Glutamatergic neuron (in vitro differentiated cells): ENCODE measurements around the gene AUTS2. TPM values are rescaled to one million over a fixed set of nuclear protein-coding genes. Genes with fewer than 3 reads are reported as not detected.

Experiments used
- DNase-seq: peaks from one replicate; pipeline ENCODE4 v3.0.0; 2022
- H3K27ac Mint-ChIP-seq: one replicate; pipeline ENCODE4 v1.8.0; 2020; ENCODE audit warnings: mild to moderate bottlenecking, mixed read lengths, inconsistent platforms; ENCODE audit not compliant: unreplicated experiment
- H3K27me3 Mint-ChIP-seq: one replicate; pipeline ENCODE4 v1.8.0; 2020; ENCODE audit warnings: mild to moderate bottlenecking, moderate library complexity, mixed read lengths, inconsistent platforms; ENCODE audit not compliant: unreplicated experiment
- H3K36me3 Mint-ChIP-seq: one replicate; pipeline ENCODE4 v1.8.0; 2020; ENCODE audit warnings: mild to moderate bottlenecking, mixed read lengths, inconsistent platforms; ENCODE audit not compliant: unreplicated experiment
- H3K4me1 Mint-ChIP-seq: one replicate; pipeline ENCODE4 v1.8.0; 2020; ENCODE audit warnings: mild to moderate bottlenecking, low read depth, mixed read lengths, inconsistent platforms; ENCODE audit not compliant: unreplicated experiment
- H3K4me3 Mint-ChIP-seq: one replicate; pipeline ENCODE4 v1.8.0; 2020; ENCODE audit warnings: mild to moderate bottlenecking, mixed read lengths, inconsistent platforms; ENCODE audit not compliant: unreplicated experiment
- H3K9me3 Mint-ChIP-seq: one replicate; pipeline ENCODE4 v1.8.0; 2020; ENCODE audit warnings: mild to moderate bottlenecking, moderate library complexity, mixed read lengths, inconsistent platforms; ENCODE audit not compliant: unreplicated experiment
- total RNA-seq: library from RNA; stranded (reverse); fragmentation: NEBNext Ultra II Directional; extraction: Animal tissue kit (Norgen Biotek cat#: 25700); gene quantifications from one replicate; pipeline ENCODE4 v1.2.1, GENCODE V29; 2021; ENCODE audit not compliant: unreplicated experiment
- TF ChIP-seq, protein P1 (sequence below): fragments of 200-600 bp; sonication (generic); IDR thresholded peaks from one replicate; pipeline ENCODE4 v1.5.0; 2021; ENCODE audit not compliant: partially characterized antibody, unreplicated experiment

Gene AUTS2
- total RNA-seq, 1 donor from 2014 or later = 300 TPM

DNA sequence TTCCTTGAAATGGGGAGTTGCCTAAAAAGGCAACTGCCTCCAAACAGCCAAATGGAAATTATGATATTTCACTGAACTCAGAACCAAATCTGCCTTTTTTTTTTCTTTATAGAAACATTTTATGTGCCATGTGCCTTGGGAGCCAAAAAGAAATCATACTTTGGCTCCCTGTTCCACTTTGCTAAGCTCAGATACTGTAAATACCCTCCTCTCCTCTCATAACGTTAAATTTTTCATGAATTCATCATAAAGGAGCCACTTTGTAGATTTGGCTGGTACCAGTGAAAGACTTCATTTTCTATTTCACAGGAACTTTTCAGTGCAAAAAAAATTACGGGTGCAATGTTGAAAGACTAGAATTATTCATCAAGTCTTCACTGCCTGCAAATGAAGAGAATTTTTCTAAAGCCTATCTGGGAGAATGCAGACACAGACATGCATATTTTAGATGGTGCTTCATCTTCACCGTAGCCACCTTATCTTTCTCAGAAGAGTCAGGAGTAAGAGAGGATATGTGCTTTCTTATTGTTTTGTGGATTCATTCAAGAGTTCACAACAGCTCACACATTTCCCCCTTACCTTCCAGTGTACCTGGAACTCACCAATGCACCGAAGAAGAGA is 791.4 kb downstream of the AUTS2 start:
- Mint-ChIP-seq H3K36me3 (no peaks in the 10 kb centered on the region), H3K27ac (no peak overlapping the region), H3K4me3 (no peak overlapping the region), H3K27me3 (peaks cover 2% of the 10 kb centered on the region), H3K4me1 (peaks cover 29% of the 10 kb centered on the region), H3K9me3 (peaks cover 2% of the 10 kb centered on the region)
- TF ChIP-seq, protein P1, sequence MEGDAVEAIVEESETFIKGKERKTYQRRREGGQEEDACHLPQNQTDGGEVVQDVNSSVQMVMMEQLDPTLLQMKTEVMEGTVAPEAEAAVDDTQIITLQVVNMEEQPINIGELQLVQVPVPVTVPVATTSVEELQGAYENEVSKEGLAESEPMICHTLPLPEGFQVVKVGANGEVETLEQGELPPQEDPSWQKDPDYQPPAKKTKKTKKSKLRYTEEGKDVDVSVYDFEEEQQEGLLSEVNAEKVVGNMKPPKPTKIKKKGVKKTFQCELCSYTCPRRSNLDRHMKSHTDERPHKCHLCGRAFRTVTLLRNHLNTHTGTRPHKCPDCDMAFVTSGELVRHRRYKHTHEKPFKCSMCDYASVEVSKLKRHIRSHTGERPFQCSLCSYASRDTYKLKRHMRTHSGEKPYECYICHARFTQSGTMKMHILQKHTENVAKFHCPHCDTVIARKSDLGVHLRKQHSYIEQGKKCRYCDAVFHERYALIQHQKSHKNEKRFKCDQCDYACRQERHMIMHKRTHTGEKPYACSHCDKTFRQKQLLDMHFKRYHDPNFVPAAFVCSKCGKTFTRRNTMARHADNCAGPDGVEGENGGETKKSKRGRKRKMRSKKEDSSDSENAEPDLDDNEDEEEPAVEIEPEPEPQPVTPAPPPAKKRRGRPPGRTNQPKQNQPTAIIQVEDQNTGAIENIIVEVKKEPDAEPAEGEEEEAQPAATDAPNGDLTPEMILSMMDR = no peak
- DNase-seq = no peak

DNA sequence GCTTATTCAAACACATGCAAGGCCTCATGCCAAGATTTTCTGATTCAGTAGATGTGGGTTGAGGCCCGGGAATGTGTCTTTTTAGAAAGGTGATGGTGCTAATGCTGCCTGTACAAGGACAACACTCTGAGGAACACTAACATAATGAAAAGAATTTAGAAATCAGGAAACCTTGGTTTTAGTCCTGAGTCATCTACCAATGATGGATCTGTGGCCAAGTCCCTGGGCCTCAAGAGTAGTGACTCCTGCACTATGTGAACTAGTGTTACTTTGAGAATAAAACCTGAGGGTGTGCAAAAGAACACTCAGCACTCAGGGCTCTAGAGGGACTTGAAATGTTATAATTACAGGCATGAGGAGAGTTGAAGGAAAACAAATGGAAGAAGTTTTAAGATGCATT is 792.0 kb downstream of the AUTS2 start:
- TF ChIP-seq, protein P1 = no peak
- H3K36me3 Mint-ChIP-seq = no peaks in the 10 kb centered on the region
- no peak for DNase-seq
- peaks cover 2% of the 10 kb centered on the region for H3K9me3 Mint-ChIP-seq
- H3K27me3 Mint-ChIP-seq = peaks cover 2% of the 10 kb centered on the region
- peaks cover 29% of the 10 kb centered on the region for H3K4me1 Mint-ChIP-seq
- H3K27ac Mint-ChIP-seq = no peak overlapping the region
- no peak overlapping the region for H3K4me3 Mint-ChIP-seq

GRCh38 chr7:70392256-70392876 is 794.1 kb downstream of the AUTS2 start:
- Mint-ChIP-seq H3K4me1 (peaks cover 26% of the 10 kb centered on the region), H3K27ac (no peak overlapping the region), H3K4me3 (no peak overlapping the region), H3K27me3 (no peaks in the 10 kb centered on the region), H3K9me3 (peaks cover 2% of the 10 kb centered on the region), H3K36me3 (no peaks in the 10 kb centered on the region)
- TF ChIP-seq, protein P1 = no peak
- DNase-seq = no peak

- TF ChIP-seq, protein P1 = no peak
- H3K4me3 Mint-ChIP-seq = no peak overlapping the region
- peak overlapping the region; percentile 22 for H3K27ac Mint-ChIP-seq
- H3K9me3 Mint-ChIP-seq = peaks cover 2% of the 10 kb centered on the region
- peak; percentile 65 for DNase-seq
- H3K4me1 Mint-ChIP-seq = peaks cover 26% of the 10 kb centered on the region
- no peaks in the 10 kb centered on the region for H3K27me3 Mint-ChIP-seq
- H3K36me3 Mint-ChIP-seq = no peaks in the 10 kb centered on the region
Observed at GRCh38 chr7:70392877-70393435, 794.7 kb downstream of the AUTS2 start.

DNA sequence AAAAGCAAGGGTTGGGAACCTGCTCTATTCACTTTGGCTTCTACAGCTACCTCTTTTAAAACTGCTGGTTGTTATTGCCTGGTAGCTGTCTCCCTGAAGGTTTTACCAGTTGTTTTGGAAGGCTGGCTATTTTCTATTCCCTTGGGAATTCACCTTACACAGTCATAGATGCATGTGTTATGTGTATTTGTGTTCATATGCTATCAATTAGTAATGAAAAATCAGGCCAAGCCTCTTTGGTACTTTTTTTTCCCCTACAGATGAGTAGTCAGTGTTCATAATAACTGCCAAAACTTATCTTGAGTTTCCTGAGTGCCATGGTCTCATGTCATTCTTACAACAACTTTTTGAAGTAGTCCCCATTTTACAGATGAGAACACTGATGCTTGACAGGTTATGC is 795.7 kb downstream of the AUTS2 start:
- Mint-ChIP-seq H3K27ac (no peak overlapping the region), H3K9me3 (peaks cover 2% of the 10 kb centered on the region), H3K4me3 (no peak overlapping the region), H3K27me3 (no peaks in the 10 kb centered on the region), H3K4me1 (peaks cover 26% of the 10 kb centered on the region), H3K36me3 (no peaks in the 10 kb centered on the region)
- no peak for DNase-seq
- TF ChIP-seq, protein P1 = no peak
